GM12892 (cell line): Measurements from ENCODE around the gene CCNK.

ENCODE experiments used
- POLR2A ChIP-seq: IDR thresholded peaks from 2 replicates; pipeline ENCODE4 v1.6.1; 2011; ENCODE audit warnings: low read depth, low read length, control low read depth
- POLR2AphosphoS5 ChIP-seq: IDR thresholded peaks from 2 replicates; pipeline ENCODE4 v1.6.1; 2011; ENCODE audit warnings: low read depth, low read length, control low read depth
- TAF1 ChIP-seq: IDR thresholded peaks from 2 replicates; pipeline ENCODE4 v1.6.1; 2011; ENCODE audit warnings: low read depth, mild to moderate bottlenecking, control low read depth, low read length, borderline replicate concordance

GRCh38 chr14:99550387-99550992 lies 69.3 kb downstream of the CCNK start:
- TF ChIP-seq POLR2AphosphoS5 (no peak), POLR2A (no peak), TAF1 (no peak)
